ENCODE data around the gene KARS1. TPM values are rescaled to one million over a fixed set of nuclear protein-coding genes. Genes with fewer than 3 reads are reported as not detected.

KARS1 gene
- total RNA-seq, 1 donor from 2014 or later: 79.4 TPM

- no peak for DNase-seq
Measured at GRCh38 chr16:75579281-75579834, 68.1 kb downstream of the KARS1 start.

- no peak for DNase-seq
Measured at GRCh38 chr16:75578725-75579124, 68.7 kb downstream of the KARS1 start.

- DNase-seq: no peak
Measured at GRCh38 chr16:75578212-75578611, 69.3 kb downstream of the KARS1 start.

Other genes with a start within 250 kb of the KARS1 start
- 37.3 TPM for gene CFDP1, start 214.2 kb downstream of the KARS1 start, total RNA-seq
- gene TMEM170A, start 183.0 kb downstream of the KARS1 start, total RNA-seq: 30.7 TPM
- gene CHST6, start 152.2 kb downstream of the KARS1 start, total RNA-seq: 0.94 TPM
- 0.16 TPM for gene CHST5, start 111.6 kb downstream of the KARS1 start, total RNA-seq
- 17.0 TPM for gene TMEM231, start 91.4 kb downstream of the KARS1 start, total RNA-seq
- gene GABARAPL2, start 81.3 kb downstream of the KARS1 start, total RNA-seq: 80.3 TPM
- 55.2 TPM for gene ADAT1, start 24.4 kb downstream of the KARS1 start, total RNA-seq
- 143 TPM for gene TERF2IP, start 108 bp upstream of the KARS1 start, total RNA-seq
- not detected for gene CPHXL2, start 29.3 kb upstream of the KARS1 start, total RNA-seq
- gene DUXB, start 53.8 kb upstream of the KARS1 start, total RNA-seq: not detected
- gene CPHXL, start 78.8 kb upstream of the KARS1 start, total RNA-seq: not detected

Measured in occipital lobe (tissue), 2 donors.